NT2/D1 (cell line): Measurements from ENCODE around the gene MYO1E.

Experiments used
- YY1 ChIP-seq: IDR thresholded peaks from 2 replicates; pipeline ENCODE4 v1.6.1; 2011; ENCODE audit not compliant: insufficient read length, insufficient read depth
- ZNF274 ChIP-seq: IDR thresholded peaks from 2 replicates; pipeline ENCODE4 v1.6.1; 2011; ENCODE audit warnings: mild to moderate bottlenecking, low read depth, low read length

GRCh38 chr15:59157840-59158700 lies 214.6 kb downstream of the MYO1E start:
- TF ChIP-seq ZNF274 = no peak
- TF ChIP-seq YY1 = no peak
